Uterus (tissue), 2 donors: Measurements from ENCODE around the gene C1QTNF3.

Experiments used
- POLR2A ChIP-seq, 2 donors: fragments of 450-650 bp; IDR thresholded peaks; one replicate each; pipeline ENCODE4 v1.6.1; 2016; ENCODE audit warnings: antibody characterized with exemption in 2 of 2, mild to moderate bottlenecking in 1 of 2, moderate library complexity in 1 of 2
- TF ChIP-seq, protein P1 (sequence below), 4 experiments: fragments of 200-600 bp in 2 of 4; fragments of 450-650 bp in 2 of 4; sonication (generic) in 2 of 4; IDR thresholded peaks; one replicate each; pipeline ENCODE4 v1.5.1; 2016 to 2019; ENCODE audit warnings: antibody characterized with exemption in 4 of 4, mild to moderate bottlenecking in 2 of 4, moderate library complexity in 1 of 4

DNA sequence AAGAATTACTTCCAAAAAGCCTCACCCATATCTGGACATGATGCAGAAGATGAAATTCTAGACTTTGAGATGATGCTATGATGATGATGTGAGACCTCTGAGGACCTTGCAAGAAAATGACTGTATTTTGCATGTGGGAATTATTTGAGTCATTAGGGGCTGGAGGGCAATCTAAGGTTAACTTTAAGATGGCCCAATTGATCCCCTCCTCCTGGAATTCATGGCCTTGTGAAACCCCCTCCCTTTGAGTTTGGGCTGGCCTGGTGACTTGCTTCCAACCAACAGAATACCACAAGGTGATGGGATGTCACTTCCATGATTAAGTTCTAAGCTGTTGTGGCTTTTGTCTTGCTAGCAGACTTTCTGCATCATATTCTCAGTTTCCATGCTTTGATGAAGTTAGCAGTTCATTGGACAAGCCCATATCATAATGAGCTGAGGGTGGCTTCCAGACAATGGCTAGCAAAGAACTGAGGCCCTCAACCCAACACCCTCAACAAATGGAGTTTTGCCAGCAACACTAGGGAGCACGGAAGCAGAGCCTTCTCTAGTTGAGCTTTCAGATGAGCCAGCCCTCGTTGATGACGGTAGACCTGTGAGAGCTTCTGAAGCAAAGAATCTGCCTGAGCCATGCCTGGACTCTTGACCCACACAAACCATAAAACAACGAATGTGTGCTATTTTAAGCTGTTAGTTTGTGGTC, 27.7 kb downstream of the C1QTNF3 start:
- TF ChIP-seq, protein P1, sequence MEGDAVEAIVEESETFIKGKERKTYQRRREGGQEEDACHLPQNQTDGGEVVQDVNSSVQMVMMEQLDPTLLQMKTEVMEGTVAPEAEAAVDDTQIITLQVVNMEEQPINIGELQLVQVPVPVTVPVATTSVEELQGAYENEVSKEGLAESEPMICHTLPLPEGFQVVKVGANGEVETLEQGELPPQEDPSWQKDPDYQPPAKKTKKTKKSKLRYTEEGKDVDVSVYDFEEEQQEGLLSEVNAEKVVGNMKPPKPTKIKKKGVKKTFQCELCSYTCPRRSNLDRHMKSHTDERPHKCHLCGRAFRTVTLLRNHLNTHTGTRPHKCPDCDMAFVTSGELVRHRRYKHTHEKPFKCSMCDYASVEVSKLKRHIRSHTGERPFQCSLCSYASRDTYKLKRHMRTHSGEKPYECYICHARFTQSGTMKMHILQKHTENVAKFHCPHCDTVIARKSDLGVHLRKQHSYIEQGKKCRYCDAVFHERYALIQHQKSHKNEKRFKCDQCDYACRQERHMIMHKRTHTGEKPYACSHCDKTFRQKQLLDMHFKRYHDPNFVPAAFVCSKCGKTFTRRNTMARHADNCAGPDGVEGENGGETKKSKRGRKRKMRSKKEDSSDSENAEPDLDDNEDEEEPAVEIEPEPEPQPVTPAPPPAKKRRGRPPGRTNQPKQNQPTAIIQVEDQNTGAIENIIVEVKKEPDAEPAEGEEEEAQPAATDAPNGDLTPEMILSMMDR (IDR thresholded peaks at IDR 0.05) = no peak
- TF ChIP-seq POLR2A (IDR thresholded peaks at IDR 0.05) = no peak
